K562 (cell line): ENCODE measurements around the gene TGM5. TPM values are rescaled to one million over a fixed set of nuclear protein-coding genes. Genes with fewer than 3 reads are reported as not detected.

ENCODE experiments used
- ARHGAP35 ChIP-seq: fragments of 450-650 bp; IDR thresholded peaks from 2 replicates; pipeline ENCODE4 v1.6.1; 2018; ENCODE audit not compliant: partially characterized antibody
- EWSR1 ChIP-seq: fragments of 450-650 bp; IDR thresholded peaks from 2 replicates; pipeline ENCODE4 v1.6.1; 2018; ENCODE audit warnings: borderline replicate concordance, mild to moderate bottlenecking, low read depth, moderate library complexity; ENCODE audit not compliant: partially characterized antibody
- KDM2B ChIP-seq: fragments of 250-450 bp; sonication (Bioruptor Pico); IDR thresholded peaks from 2 replicates; pipeline ENCODE4 v1.8.0; 2021; ENCODE audit warnings: mild to moderate bottlenecking, moderate library complexity
- MEF2D ChIP-seq: conservative IDR thresholded peaks from 2 replicates; pipeline ENCODE4 v1.6.1; 2016; ENCODE audit warnings: low read depth, missing genetic modification characterization, missing compliant biosample characterization
- NCOA4 ChIP-seq: fragments of 450-650 bp; IDR thresholded peaks from 2 replicates; pipeline ENCODE4 v1.6.1; 2018; ENCODE audit warnings: mild to moderate bottlenecking; ENCODE audit not compliant: partially characterized antibody
- NELFE ChIP-seq: IDR thresholded peaks from 2 replicates; pipeline ENCODE4 v1.6.1; 2011; ENCODE audit warnings: mild to moderate bottlenecking; ENCODE audit not compliant: insufficient read depth, insufficient read length
- PPARD ChIP-seq: fragments of 250-450 bp; sonication (Bioruptor Pico); IDR thresholded peaks from 2 replicates; pipeline ENCODE4 v1.8.0; 2022; ENCODE audit warnings: inconsistent platforms, mild to moderate bottlenecking, moderate library complexity
- RBM22 ChIP-seq: fragments of 200-400 bp; formaldehyde crosslinking; IDR thresholded peaks from 2 replicates; pipeline ENCODE4 v1.6.1; 2018; ENCODE audit warnings: low read length, low read depth; ENCODE audit not compliant: poor library complexity, severe bottlenecking
- SMARCA4 ChIP-seq: fragments of 450-650 bp; IDR thresholded peaks from 2 replicates; pipeline ENCODE4 v1.6.1; 2016
- TCF15 ChIP-seq: fragments of 250-450 bp; sonication (Bioruptor Pico); IDR thresholded peaks from 2 replicates; pipeline ENCODE4 v1.8.0; 2022; ENCODE audit warnings: moderate library complexity, mild to moderate bottlenecking, inconsistent platforms
- VEZF1 ChIP-seq: fragments of 200-800 bp; sonication (Bioruptor generic); IDR thresholded peaks from 2 replicates; pipeline ENCODE4 v1.6.1; 2017; ENCODE audit warnings: missing genetic modification characterization, missing compliant biosample characterization
- ZNF224 ChIP-seq: sonication (generic); formaldehyde crosslinking; IDR thresholded peaks from 2 replicates; pipeline ENCODE4 v1.8.0; 2022; ENCODE audit warnings: mild to moderate bottlenecking, missing genetic modification reagents
- polyA plus RNA-seq, 8 experiments: library from polyadenylated mRNA; depleted of rRNA in 4 of 8; stranded (reverse) in 5 of 8; unstranded in 3 of 8; fragments of >200 nt; fragmentation: Nextera tagmentation in 2 of 8; fragmentation: Illumina TruSeq in 1 of 8; extraction: Ambion mirVana in 2 of 8; extraction: Trizol in 1 of 8; gene quantifications; 2 replicates each; pipeline versions ENCODE4 v1.2.1 to v1.2.3, GENCODE V29; 2011 to 2014; ENCODE audit warnings: inconsistent platforms in 1 of 8, missing spikeins in 1 of 8
- total RNA-seq, 7 experiments: library from RNA; depleted of rRNA in 6 of 7; stranded (reverse); fragments of >200 nt in 6 of 7; fragmentation: Illumina TruSeq in 2 of 7; extraction: Trizol in 2 of 7; gene quantifications; 2 replicates each; pipeline versions ENCODE4 v1.2.1 to v1.2.3, GENCODE V29; 2011 to 2021; ENCODE audit warnings: low replicate concordance in 1 of 7
- TF ChIP-seq, protein P1 (sequence below): sonication (generic); formaldehyde crosslinking; IDR thresholded peaks from 2 replicates; pipeline ENCODE4 v1.8.1; 2023; ENCODE audit warnings: missing genetic modification reagents, mild to moderate bottlenecking, borderline replicate concordance
- TF ChIP-seq, protein P2 (sequence below): fragments of 250-450 bp; sonication (Bioruptor Pico); IDR thresholded peaks from 2 replicates; pipeline ENCODE4 v1.8.0; 2022; ENCODE audit warnings: inconsistent platforms, mild to moderate bottlenecking, moderate library complexity, borderline replicate concordance
- TF ChIP-seq, protein P3 (sequence below): fragments of 450-650 bp; formaldehyde crosslinking; IDR thresholded peaks from 2 replicates; pipeline ENCODE4 v1.4.0; 2020; ENCODE audit warnings: mild to moderate bottlenecking, moderate library complexity
- TF ChIP-seq, protein P4 (sequence below): sonication (generic); formaldehyde crosslinking; IDR thresholded peaks from 2 replicates; pipeline ENCODE4 v1.8.0; 2022; ENCODE audit warnings: mild to moderate bottlenecking, missing genetic modification reagents, borderline replicate concordance

Gene TGM5
- total and polyA plus RNA-seq, 9 of the 15 experiments (the other 6 are each of a cell fraction or from before 2014, with no cell fraction given): 0.03 to 0.10 (median 0.07) TPM; not detected in 6

DNA sequence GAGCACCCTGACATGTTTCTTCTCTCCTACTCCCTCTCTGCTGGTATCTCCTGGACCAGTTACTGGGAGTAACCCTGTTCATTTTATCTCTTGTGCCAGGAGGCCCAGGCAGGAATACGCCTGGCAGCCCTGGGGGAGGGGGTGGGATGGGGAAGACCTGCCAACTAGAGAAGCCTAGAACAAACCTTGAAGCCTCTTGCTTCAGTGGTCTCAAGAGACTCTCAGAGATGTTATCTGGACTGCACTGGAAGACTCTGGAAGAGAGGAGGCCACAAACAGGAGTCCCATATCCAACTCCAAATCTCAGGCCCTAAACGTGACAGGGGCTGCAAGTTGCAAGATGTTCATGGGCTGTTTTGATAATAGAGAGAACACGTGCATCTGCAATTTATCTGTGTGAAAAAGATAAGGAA lies 45.7 kb downstream of the TGM5 start, which contains the start of gene EPB42 (continued):
- TF ChIP-seq EWSR1 (no peak), KDM2B (no peak), ZNF224 (CRISPR knock-in tag) (no peak), NCOA4 (no peak), TCF15 (CRISPR knock-in tag) (no peak), RBM22 (no peak), ARHGAP35 (no peak), SMARCA4 (peak; percentile 78), PPARD (no peak), VEZF1 (peak; percentile 42; the same call in 1 of the 2 replicates), NELFE (no peak), MEF2D (tag) (0 out of 2 replicates have a peak, but pooled peaks have one; percentile 28)
- TF ChIP-seq, protein P1, sequence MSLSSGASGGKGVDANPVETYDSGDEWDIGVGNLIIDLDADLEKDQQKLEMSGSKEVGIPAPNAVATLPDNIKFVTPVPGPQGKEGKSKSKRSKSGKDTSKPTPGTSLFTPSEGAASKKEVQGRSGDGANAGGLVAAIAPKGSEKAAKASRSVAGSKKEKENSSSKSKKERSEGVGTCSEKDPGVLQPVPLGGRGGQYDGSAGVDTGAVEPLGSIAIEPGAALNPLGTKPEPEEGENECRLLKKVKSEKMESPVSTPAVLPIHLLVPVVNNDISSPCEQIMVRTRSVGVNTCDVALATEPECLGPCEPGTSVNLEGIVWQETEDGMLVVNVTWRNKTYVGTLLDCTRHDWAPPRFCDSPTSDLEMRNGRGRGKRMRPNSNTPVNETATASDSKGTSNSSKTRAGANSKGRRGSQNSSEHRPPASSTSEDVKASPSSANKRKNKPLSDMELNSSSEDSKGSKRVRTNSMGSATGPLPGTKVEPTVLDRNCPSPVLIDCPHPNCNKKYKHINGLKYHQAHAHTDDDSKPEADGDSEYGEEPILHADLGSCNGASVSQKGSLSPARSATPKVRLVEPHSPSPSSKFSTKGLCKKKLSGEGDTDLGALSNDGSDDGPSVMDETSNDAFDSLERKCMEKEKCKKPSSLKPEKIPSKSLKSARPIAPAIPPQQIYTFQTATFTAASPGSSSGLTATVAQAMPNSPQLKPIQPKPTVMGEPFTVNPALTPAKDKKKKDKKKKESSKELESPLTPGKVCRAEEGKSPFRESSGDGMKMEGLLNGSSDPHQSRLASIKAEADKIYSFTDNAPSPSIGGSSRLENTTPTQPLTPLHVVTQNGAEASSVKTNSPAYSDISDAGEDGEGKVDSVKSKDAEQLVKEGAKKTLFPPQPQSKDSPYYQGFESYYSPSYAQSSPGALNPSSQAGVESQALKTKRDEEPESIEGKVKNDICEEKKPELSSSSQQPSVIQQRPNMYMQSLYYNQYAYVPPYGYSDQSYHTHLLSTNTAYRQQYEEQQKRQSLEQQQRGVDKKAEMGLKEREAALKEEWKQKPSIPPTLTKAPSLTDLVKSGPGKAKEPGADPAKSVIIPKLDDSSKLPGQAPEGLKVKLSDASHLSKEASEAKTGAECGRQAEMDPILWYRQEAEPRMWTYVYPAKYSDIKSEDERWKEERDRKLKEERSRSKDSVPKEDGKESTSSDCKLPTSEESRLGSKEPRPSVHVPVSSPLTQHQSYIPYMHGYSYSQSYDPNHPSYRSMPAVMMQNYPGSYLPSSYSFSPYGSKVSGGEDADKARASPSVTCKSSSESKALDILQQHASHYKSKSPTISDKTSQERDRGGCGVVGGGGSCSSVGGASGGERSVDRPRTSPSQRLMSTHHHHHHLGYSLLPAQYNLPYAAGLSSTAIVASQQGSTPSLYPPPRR (CRISPR knock-in tag): no peak
- TF ChIP-seq, protein P2, sequence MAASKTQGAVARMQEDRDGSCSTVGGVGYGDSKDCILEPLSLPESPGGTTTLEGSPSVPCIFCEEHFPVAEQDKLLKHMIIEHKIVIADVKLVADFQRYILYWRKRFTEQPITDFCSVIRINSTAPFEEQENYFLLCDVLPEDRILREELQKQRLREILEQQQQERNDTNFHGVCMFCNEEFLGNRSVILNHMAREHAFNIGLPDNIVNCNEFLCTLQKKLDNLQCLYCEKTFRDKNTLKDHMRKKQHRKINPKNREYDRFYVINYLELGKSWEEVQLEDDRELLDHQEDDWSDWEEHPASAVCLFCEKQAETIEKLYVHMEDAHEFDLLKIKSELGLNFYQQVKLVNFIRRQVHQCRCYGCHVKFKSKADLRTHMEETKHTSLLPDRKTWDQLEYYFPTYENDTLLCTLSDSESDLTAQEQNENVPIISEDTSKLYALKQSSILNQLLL (CRISPR knock-in tag): no peak
- TF ChIP-seq, protein P3, sequence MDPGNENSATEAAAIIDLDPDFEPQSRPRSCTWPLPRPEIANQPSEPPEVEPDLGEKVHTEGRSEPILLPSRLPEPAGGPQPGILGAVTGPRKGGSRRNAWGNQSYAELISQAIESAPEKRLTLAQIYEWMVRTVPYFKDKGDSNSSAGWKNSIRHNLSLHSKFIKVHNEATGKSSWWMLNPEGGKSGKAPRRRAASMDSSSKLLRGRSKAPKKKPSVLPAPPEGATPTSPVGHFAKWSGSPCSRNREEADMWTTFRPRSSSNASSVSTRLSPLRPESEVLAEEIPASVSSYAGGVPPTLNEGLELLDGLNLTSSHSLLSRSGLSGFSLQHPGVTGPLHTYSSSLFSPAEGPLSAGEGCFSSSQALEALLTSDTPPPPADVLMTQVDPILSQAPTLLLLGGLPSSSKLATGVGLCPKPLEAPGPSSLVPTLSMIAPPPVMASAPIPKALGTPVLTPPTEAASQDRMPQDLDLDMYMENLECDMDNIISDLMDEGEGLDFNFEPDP (CRISPR knock-in tag): no peak
- TF ChIP-seq, protein P4, sequence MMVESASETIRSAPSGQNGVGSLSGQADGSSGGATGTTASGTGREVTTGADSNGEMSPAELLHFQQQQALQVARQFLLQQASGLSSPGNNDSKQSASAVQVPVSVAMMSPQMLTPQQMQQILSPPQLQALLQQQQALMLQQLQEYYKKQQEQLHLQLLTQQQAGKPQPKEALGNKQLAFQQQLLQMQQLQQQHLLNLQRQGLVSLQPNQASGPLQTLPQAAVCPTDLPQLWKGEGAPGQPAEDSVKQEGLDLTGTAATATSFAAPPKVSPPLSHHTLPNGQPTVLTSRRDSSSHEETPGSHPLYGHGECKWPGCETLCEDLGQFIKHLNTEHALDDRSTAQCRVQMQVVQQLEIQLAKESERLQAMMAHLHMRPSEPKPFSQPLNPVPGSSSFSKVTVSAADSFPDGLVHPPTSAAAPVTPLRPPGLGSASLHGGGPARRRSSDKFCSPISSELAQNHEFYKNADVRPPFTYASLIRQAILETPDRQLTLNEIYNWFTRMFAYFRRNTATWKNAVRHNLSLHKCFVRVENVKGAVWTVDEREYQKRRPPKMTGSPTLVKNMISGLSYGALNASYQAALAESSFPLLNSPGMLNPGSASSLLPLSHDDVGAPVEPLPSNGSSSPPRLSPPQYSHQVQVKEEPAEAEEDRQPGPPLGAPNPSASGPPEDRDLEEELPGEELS: no peak
